K562 (cell line): Measurements from ENCODE around the gene LIFR. TPM values are rescaled to one million over a fixed set of nuclear protein-coding genes. Genes with fewer than 3 reads are reported as not detected.

Experiments used
- IRF1 ChIP-seq: sonication (generic); formaldehyde crosslinking; IDR thresholded peaks from 2 replicates; pipeline ENCODE4 v1.8.0; 2022; ENCODE audit warnings: missing genetic modification reagents, mild to moderate bottlenecking, borderline replicate concordance
- IRF2 ChIP-seq: sonication (generic); formaldehyde crosslinking; IDR thresholded peaks from 2 replicates; pipeline ENCODE4 v1.8.1; 2022; ENCODE audit warnings: mild to moderate bottlenecking, missing genetic modification reagents
- POU5F1 ChIP-seq: fragments of 150-350 bp; IDR thresholded peaks from 2 replicates; pipeline ENCODE4 v1.6.1; 2014; ENCODE audit warnings: borderline replicate concordance, low read length, low read depth, mild to moderate bottlenecking; ENCODE audit not compliant: partially characterized antibody
- SNRNP70 ChIP-seq: fragments of 200-400 bp; formaldehyde crosslinking; optimal IDR thresholded peaks from 2 replicates; pipeline ENCODE3; 2017; ENCODE audit warnings: low read depth, low read length
- XRCC4 ChIP-seq: IDR thresholded peaks from one replicate; pipeline ENCODE4 v1.6.1; 2011; ENCODE audit not compliant: insufficient read depth, insufficient read length; ENCODE audit errors: extremely low read depth
- ZFX ChIP-seq: sonication (generic); formaldehyde crosslinking; IDR thresholded peaks from 2 replicates; pipeline ENCODE4 v1.8.0; 2022; ENCODE audit warnings: mild to moderate bottlenecking, missing genetic modification reagents, moderate library complexity
- ZNF175 ChIP-seq: fragments of 200-800 bp; sonication (Bioruptor generic); IDR thresholded peaks from 2 replicates; pipeline ENCODE4 v1.6.1; 2016; ENCODE audit warnings: low read depth, mild to moderate bottlenecking, missing genetic modification characterization, missing compliant biosample characterization
- polyA plus RNA-seq, 8 experiments: library from polyadenylated mRNA; depleted of rRNA in 4 of 8; stranded (reverse) in 5 of 8; unstranded in 3 of 8; fragments of >200 nt; fragmentation: Nextera tagmentation in 2 of 8; fragmentation: Illumina TruSeq in 1 of 8; extraction: Ambion mirVana in 2 of 8; extraction: Trizol in 1 of 8; gene quantifications; 2 replicates each; pipeline versions ENCODE4 v1.2.1 to v1.2.3, GENCODE V29; 2011 to 2014; ENCODE audit warnings: inconsistent platforms in 1 of 8, missing spikeins in 1 of 8
- total RNA-seq, 7 experiments: library from RNA; depleted of rRNA in 6 of 7; stranded (reverse); fragments of >200 nt in 6 of 7; fragmentation: Illumina TruSeq in 2 of 7; extraction: Trizol in 2 of 7; gene quantifications; 2 replicates each; pipeline versions ENCODE4 v1.2.1 to v1.2.3, GENCODE V29; 2011 to 2021; ENCODE audit warnings: low replicate concordance in 1 of 7
- TF ChIP-seq, protein P1 (sequence below): fragments of 250-450 bp; sonication (Bioruptor Pico); IDR thresholded peaks from 2 replicates; pipeline ENCODE4 v1.5.0; 2021; ENCODE audit warnings: mild to moderate bottlenecking, borderline replicate concordance

The LIFR gene
- total and polyA plus RNA-seq, 9 of the 15 experiments (the other 6 are each of a cell fraction or from before 2014, with no cell fraction given): 0.43 to 5.7 (median 3.3) TPM

DNA sequence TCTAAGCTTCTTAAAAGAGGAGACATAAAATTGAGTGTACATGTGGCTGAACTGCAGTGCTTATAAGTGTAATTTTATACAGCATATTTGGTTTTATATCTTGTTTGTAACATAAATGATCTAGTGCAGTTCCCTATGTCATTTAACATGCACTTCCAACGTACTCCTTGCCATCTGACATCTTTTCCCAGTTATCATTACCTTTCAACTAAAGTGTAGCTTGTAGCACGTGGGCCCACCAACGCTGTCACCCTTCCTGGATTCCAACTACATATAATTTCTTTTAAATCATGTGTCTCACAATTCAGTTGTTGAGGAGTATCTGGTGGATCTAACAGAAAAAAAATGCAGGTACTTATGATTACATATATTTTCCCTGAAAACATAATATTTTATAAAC is 50.1 kb downstream of the LIFR start (continued):
- no peak for TF ChIP-seq IRF1 (CRISPR knock-in tag)
- TF ChIP-seq POU5F1: no peak
- no peak for TF ChIP-seq SNRNP70
- no peak for TF ChIP-seq ZFX (CRISPR knock-in tag)
- TF ChIP-seq, protein P1, sequence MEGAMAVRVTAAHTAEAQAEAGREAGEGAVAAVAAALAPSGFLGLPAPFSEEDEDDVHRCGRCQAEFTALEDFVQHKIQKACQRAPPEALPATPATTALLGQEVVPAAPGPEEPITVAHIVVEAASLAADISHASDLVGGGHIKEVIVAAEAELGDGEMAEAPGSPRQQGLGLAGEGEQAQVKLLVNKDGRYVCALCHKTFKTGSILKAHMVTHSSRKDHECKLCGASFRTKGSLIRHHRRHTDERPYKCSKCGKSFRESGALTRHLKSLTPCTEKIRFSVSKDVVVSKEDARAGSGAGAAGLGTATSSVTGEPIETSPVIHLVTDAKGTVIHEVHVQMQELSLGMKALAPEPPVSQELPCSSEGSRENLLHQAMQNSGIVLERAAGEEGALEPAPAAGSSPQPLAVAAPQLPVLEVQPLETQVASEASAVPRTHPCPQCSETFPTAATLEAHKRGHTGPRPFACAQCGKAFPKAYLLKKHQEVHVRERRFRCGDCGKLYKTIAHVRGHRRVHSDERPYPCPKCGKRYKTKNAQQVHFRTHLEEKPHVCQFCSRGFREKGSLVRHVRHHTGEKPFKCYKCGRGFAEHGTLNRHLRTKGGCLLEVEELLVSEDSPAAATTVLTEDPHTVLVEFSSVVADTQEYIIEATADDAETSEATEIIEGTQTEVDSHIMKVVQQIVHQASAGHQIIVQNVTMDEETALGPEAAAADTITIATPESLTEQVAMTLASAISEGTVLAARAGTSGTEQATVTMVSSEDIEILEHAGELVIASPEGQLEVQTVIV (CRISPR knock-in tag): no peak
- no peak for TF ChIP-seq IRF2
- no peak for TF ChIP-seq ZNF175 (CRISPR knock-in tag)
- TF ChIP-seq XRCC4: no peak
